Peyer's patch (tissue), 4 donors: Measurements from ENCODE around the gene TTC31. TPM values are rescaled to one million over a fixed set of nuclear protein-coding genes. Genes with fewer than 3 reads are reported as not detected.
A peak's percentile ranks its signal among the peaks of the same experiment; 100 is the strongest.
"Not testable (repeated sequence)": the region's sequence is repeated elsewhere in the genome, so short reads cannot be mapped to it uniquely, and the experiment has no call there.

Source experiments
- DNase-seq, 3 donors: peaks; one replicate each; pipeline ENCODE4 v3.0.0-alpha.2; 2017 to 2019
- H3K27ac ChIP-seq, 4 donors: fragments of 200-600 bp; sonication (generic); one replicate each; pipeline ENCODE4 v1.5.1; 2016 to 2019
- H3K27me3 ChIP-seq, 2 donors: fragments of 200-600 bp; sonication (generic); one replicate each; pipeline ENCODE4 v1.5.1; 2019
- H3K36me3 ChIP-seq, 3 donors: fragments of 200-600 bp; sonication (generic); one replicate each; pipeline ENCODE4 v1.5.1; 2016 to 2019
- H3K4me1 ChIP-seq, 4 donors: fragments of 200-600 bp; sonication (generic); one replicate each; pipeline ENCODE4 v1.5.1; 2016 to 2019
- H3K4me3 ChIP-seq, 4 donors: fragments of 200-600 bp; sonication (generic); 1 replicate in 3 of 4; 2 replicates in 1 of 4; pipeline ENCODE4 v1.5.1; 2016 to 2019; ENCODE audit warnings: mild to moderate bottlenecking in 1 of 4
- H3K9me3 ChIP-seq, 4 donors: fragments of 200-600 bp; sonication (generic); one replicate each; pipeline ENCODE4 v1.5.1; 2016 to 2019; ENCODE audit warnings: mild to moderate bottlenecking in 1 of 4
- CTCF ChIP-seq, 6 experiments: fragments of 450-650 bp in 4 of 6; fragments of 200-600 bp in 2 of 6; sonication (generic) in 1 of 6; IDR thresholded peaks; one replicate each; pipeline ENCODE4 v1.5.1; 2017 to 2019; ENCODE audit warnings: antibody characterized with exemption in 6 of 6, mild to moderate bottlenecking in 3 of 6, moderate library complexity in 1 of 6
- POLR2A ChIP-seq, 2 donors: fragments of 450-650 bp; IDR thresholded peaks; one replicate each; pipeline ENCODE4 v1.5.1; 2017; ENCODE audit warnings: antibody characterized with exemption in 2 of 2, mild to moderate bottlenecking in 2 of 2, moderate library complexity in 2 of 2
- total RNA-seq, 4 donors: library from RNA; depleted of rRNA; stranded (reverse); fragments of >200 nt; gene quantifications; one replicate each; pipeline ENCODE4 v1.1.0, GENCODE V29; 2016

Gene TTC31
- total RNA-seq, 4 donors from 2014 or later, result 42.9 to 79.5 (median 65.2) TPM

GRCh38 chr2:74457129-74457548 lies 25.7 kb upstream of the TTC31 start:
- H3K27me3 ChIP-seq, result no peaks in the 10 kb centered on the region
- no peak for DNase-seq
- no peaks in the 10 kb centered on the region for H3K9me3 ChIP-seq
- H3K36me3 ChIP-seq, result peaks cover 0 to 13% (median 0%) of the 10 kb centered on the region in 3 donors
- H3K27ac ChIP-seq, result peak overlapping the region; percentile 98 to 99 (median 98)
- peaks cover 6 to 33% (median 12%) of the 10 kb centered on the region in 4 donors for H3K4me1 ChIP-seq
- H3K4me3 ChIP-seq, result peak overlapping the region; percentile 67 to 88 (median 76)
- TF ChIP-seq POLR2A (IDR thresholded peaks at IDR 0.05) (no peak), CTCF (IDR thresholded peaks at IDR 0.05) (no peak)

- Histone ChIP-seq H3K4me3 (peak overlapping the region; percentile 67 to 88 (median 76)), H3K27me3 (no peaks in the 10 kb centered on the region), H3K9me3 (no peaks in the 10 kb centered on the region), H3K36me3 (peaks cover 0 to 18% (median 0%) of the 10 kb centered on the region in 3 donors), H3K4me1 (peaks cover 6 to 38% (median 12%) of the 10 kb centered on the region in 4 donors), H3K27ac (peak overlapping the region; percentile 98 to 99 (median 98))
- TF ChIP-seq CTCF (IDR thresholded peaks at IDR 0.05) (peak in 1 of 6 experiments; percentile 11), POLR2A (IDR thresholded peaks at IDR 0.05) (peak; percentile 52 to 84)
- DNase-seq, result peak; percentile 87 to 93 (median 88)
Observed at GRCh38 chr2:74457549-74458131, 25.2 kb upstream of the TTC31 start.

- Histone ChIP-seq H3K27me3 (no peaks in the 10 kb centered on the region), H3K36me3 (peaks cover 0 to 24% (median 0%) of the 10 kb centered on the region in 3 donors), H3K4me3 (peak within 1 kb of the TSS; percentile 67 to 88 (median 78)), H3K9me3 (no peaks in the 10 kb centered on the region), H3K4me1 (peaks cover 6 to 44% (median 12%) of the 10 kb centered on the region in 4 donors), H3K27ac (peak within 1 kb of the TSS; percentile 98 to 99 (median 98))
- peak; percentile 99 to 100 (median 100) for DNase-seq
- TF ChIP-seq POLR2A (IDR thresholded peaks at IDR 0.05), result peak; percentile 59 to 61
- TF ChIP-seq CTCF (IDR thresholded peaks at IDR 0.05), result no peak
Observed at GRCh38 chr2:74458132-74458937, 24.5 kb upstream of the TTC31 start, which contains the start of gene WBP1. Gene WBP1, plus strand, starts transcription at chr2:74458438. Its CDS starts 165 bp downstream, at chr2:74458603.

DNA sequence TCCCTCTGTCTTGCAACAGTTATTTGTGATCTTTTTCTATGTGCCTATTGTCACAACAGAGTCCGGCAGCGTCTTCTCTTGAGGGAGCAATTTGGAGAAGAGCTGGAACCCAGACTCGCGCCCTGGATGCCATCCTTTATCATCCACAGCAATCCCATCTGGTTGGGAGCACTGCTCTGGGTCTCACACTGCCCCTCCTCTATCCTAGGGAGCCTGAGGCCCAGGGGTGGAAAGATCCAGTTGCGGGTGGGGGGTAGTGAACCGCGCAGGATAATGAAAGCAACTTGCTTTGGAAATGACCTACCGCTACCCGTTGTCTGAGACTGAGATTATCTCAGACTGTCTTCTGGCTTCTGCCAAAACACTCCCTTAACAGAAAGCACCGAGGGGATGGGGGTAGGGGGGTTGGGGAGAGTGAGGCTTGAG lies 23.9 kb upstream of the TTC31 start:
- Histone ChIP-seq H3K4me3 (peak overlapping the region; percentile 67 to 88 (median 78)), H3K27ac (peak overlapping the region; percentile 98 to 99 (median 98)), H3K4me1 (peaks cover 6 to 48% (median 14%) of the 10 kb centered on the region in 4 donors), H3K36me3 (peaks cover 0 to 24% (median 0%) of the 10 kb centered on the region in 3 donors), H3K27me3 (no peaks in the 10 kb centered on the region), H3K9me3 (no peaks in the 10 kb centered on the region)
- DNase-seq, result no peak
- TF ChIP-seq CTCF (IDR thresholded peaks at IDR 0.05) (no peak), POLR2A (IDR thresholded peaks at IDR 0.05) (no peak)

DNA sequence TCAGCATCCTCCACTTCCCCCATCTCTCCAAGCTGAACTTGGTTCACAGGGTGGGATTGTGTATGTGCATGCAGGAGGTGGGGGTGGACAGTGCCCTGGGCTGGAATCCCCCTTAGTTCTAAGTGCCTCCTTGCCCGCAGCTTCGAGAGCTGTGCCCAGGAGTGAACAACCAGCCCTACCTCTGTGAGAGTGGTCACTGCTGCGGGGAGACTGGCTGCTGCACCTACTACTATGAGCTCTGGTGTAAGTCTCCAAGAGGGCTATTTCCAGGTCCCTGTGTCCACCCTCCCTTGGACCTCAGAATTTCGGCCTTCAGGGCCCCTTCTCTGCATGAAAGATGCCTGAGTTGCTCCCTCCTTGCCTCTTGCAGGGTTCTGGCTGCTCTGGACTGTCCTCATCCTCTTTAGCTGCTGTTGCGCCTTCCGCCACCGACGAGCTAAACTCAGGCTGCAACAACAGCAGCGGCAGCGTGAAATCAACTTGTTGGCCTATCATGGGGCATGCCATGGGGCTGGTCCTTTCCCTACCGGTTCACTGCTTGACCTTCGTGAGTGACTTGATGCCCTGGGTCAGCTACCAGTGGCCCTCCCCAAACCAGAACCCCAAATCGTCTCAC lies 23.3 kb upstream of the TTC31 start:
- DNase-seq, result not testable (repeated sequence)

More for the DNA sequence above, 23.3 kb upstream of the TTC31 start:
- not testable (repeated sequence) for H3K27ac ChIP-seq, H3K9me3 ChIP-seq, H3K27me3 ChIP-seq
- Histone ChIP-seq H3K4me1 (peaks cover 6 to 55% (median 19%) of the 10 kb centered on the region in 4 donors), H3K4me3 (peak overlapping the region in 1 of 4 donors; percentile 88), H3K36me3 (peaks cover 0 to 24% (median 0%) of the 10 kb centered on the region in 3 donors)
- peak in 1 of 2 donors; percentile 3 for TF ChIP-seq POLR2A (IDR thresholded peaks at IDR 0.05)
